CD4-positive, alpha-beta T cell (primary cell): ENCODE data around the gene RERE. TPM values are rescaled to one million over a fixed set of nuclear protein-coding genes. Genes with fewer than 3 reads are reported as not detected.

Source experiments
- ATAC-seq: fragments of 200-7000 bp; cut with Tn5 transposase; one replicate; pipeline ENCODE4 v1.10.0; 2022; ENCODE audit warnings: mild to moderate bottlenecking; ENCODE audit not compliant: poor library complexity
- CTCF ChIA-PET: fragments of 350-600 bp; sonication (Branson Sonifier 250); formaldehyde crosslinking; loops from one replicate; lab custom pipeline; 2021; ENCODE audit warnings: antibody characterized with exemption, inconsistent platforms; lab: Charles Lee
- POLR2A ChIA-PET: fragments of 350-600 bp; sonication (Branson Sonifier 250); formaldehyde crosslinking; loops from one replicate; lab custom pipeline; 2021; ENCODE audit warnings: antibody characterized with exemption, inconsistent platforms; lab: Charles Lee
- DNase-seq, 14 experiments: peaks; one replicate each; pipeline ENCODE4 v3.0.0-alpha.2; 2013 to 2020; ENCODE audit warnings: mixed read lengths in 2 of 14
- H3K27ac ChIP-seq, 2 donors: one replicate each; pipeline versions ENCODE4 v1.5.1 to v1.7.0; 2013; ENCODE audit warnings: low read length in 2 of 2, low read depth in 1 of 2, mild to moderate bottlenecking in 1 of 2
- H3K27me3 ChIP-seq, 2 experiments: 1 replicate in 1 of 2; 2 replicates in 1 of 2; pipeline versions ENCODE4 v1.6.1 to v1.7.0; 2013; ENCODE audit warnings: low read length in 2 of 2, control low read depth in 1 of 2, mild to moderate bottlenecking in 1 of 2, moderate library complexity in 1 of 2; ENCODE audit not compliant: insufficient read depth in 2 of 2, control insufficient read depth in 1 of 2
- H3K36me3 ChIP-seq: one replicate; pipeline ENCODE4 v1.6.1; 2013; ENCODE audit warnings: low read length, control low read depth; ENCODE audit not compliant: insufficient read depth
- H3K4me1 ChIP-seq: one replicate; pipeline ENCODE4 v1.6.1; 2013; ENCODE audit warnings: low read length, control low read depth; ENCODE audit not compliant: insufficient read depth
- H3K4me3 ChIP-seq: one replicate; pipeline ENCODE4 v1.5.1; 2013; ENCODE audit warnings: mild to moderate bottlenecking, low read length, moderate library complexity
- H3K9me3 ChIP-seq, 2 experiments: 1 replicate in 1 of 2; 2 replicates in 1 of 2; pipeline versions ENCODE4 v1.6.1 to v1.7.0; 2013; ENCODE audit warnings: low read length in 2 of 2, mild to moderate bottlenecking in 2 of 2, control low read depth in 1 of 2, moderate library complexity in 1 of 2; ENCODE audit not compliant: control insufficient read depth in 1 of 2, insufficient read depth in 1 of 2
- H3K27ac Mint-ChIP-seq: one replicate; pipeline ENCODE4 v1.8.0; 2020; ENCODE audit warnings: mixed read lengths
- H3K27me3 Mint-ChIP-seq: one replicate; pipeline ENCODE4 v1.8.0; 2021; ENCODE audit warnings: mixed read lengths
- H3K36me3 Mint-ChIP-seq: one replicate; pipeline ENCODE4 v1.8.0; 2021; ENCODE audit warnings: low read depth, mixed read lengths
- H3K4me1 Mint-ChIP-seq: one replicate; pipeline ENCODE4 v1.8.0; 2021; ENCODE audit warnings: low read depth, mixed read lengths
- H3K4me3 Mint-ChIP-seq: one replicate; pipeline ENCODE4 v1.8.0; 2020; ENCODE audit warnings: mild to moderate bottlenecking, mixed read lengths
- H3K9me3 Mint-ChIP-seq: one replicate; pipeline ENCODE4 v1.8.0; 2020; ENCODE audit warnings: mixed read lengths
- CTCF ChIP-seq: fragments of 200-600 bp; IDR thresholded peaks from one replicate; pipeline ENCODE4 v1.8.0; 2022; ENCODE audit warnings: antibody characterized with exemption, mild to moderate bottlenecking
- intact Hi-C, 2 experiments: fragments of 100-400 bp; cut with DNase I in 1 of 2; cut with micrococcal nuclease in 1 of 2; formaldehyde crosslinking; loops; one replicate each; pipeline versions ENCODE4 v1.15.1 to v1.9.0; 2023 to 2025; cut with DNase I, micrococcal nuclease
- total RNA-seq, 174 experiments: library from RNA in 2 of 174; stranded (reverse) in 2 of 174; gene quantifications; one replicate each; pipeline ENCODE4 v1.2.3 and lab custom pipeline; 2021 to 2026

The RERE gene
- total RNA-seq, 2 experiments from 2014 or later, result 78.4 to 84.0 TPM

- H3K27me3 ChIP-seq, result no peaks in the 10 kb centered on the region
- Mint-ChIP-seq H3K27me3 (no peaks in the 10 kb centered on the region), H3K27ac (no peak overlapping the region), H3K36me3 (peaks cover 42% of the 10 kb centered on the region), H3K9me3 (no peaks in the 10 kb centered on the region), H3K4me3 (no peak overlapping the region), H3K4me1 (peaks cover 21% of the 10 kb centered on the region)
- H3K4me1 ChIP-seq, result no peaks in the 10 kb centered on the region
- H3K9me3 ChIP-seq, result no peaks in the 10 kb centered on the region
- DNase-seq, result no peak
- no peak overlapping the region for H3K4me3 ChIP-seq
- no peak for TF ChIP-seq CTCF
- ChIA-PET POLR2A (no interaction called here), CTCF (no interaction called here)
- H3K36me3 ChIP-seq, result peaks cover 2% of the 10 kb centered on the region
- no peak overlapping the region for H3K27ac ChIP-seq
- no peak for ATAC-seq
- intact Hi-C loops, result no loop called here
These were observed 380.1 kb downstream of the RERE start for GRCh38 chr1:8437347-8437746.

GRCh38 chr1:8435569-8436071 is 381.8 kb downstream of the RERE start:
- no peak for TF ChIP-seq CTCF
- intact Hi-C loops, result no loop called here
- ChIA-PET POLR2A (no interaction called here), CTCF (no interaction called here)
- H3K4me1 ChIP-seq, result peaks cover 13% of the 10 kb centered on the region
- H3K36me3 Mint-ChIP-seq, result peaks cover 36% of the 10 kb centered on the region
- no peaks in the 10 kb centered on the region for H3K27me3 Mint-ChIP-seq
- no peaks in the 10 kb centered on the region for H3K9me3 Mint-ChIP-seq
- H3K27ac Mint-ChIP-seq, result no peak overlapping the region
- H3K4me1 Mint-ChIP-seq, result peaks cover 38% of the 10 kb centered on the region
- no peaks in the 10 kb centered on the region for H3K27me3 ChIP-seq
- H3K4me3 Mint-ChIP-seq, result no peak overlapping the region
- ATAC-seq (no peak), DNase-seq (no peak)
- H3K27ac ChIP-seq, result no peak overlapping the region
- H3K4me3 ChIP-seq, result no peak overlapping the region
- no peaks in the 10 kb centered on the region for H3K36me3 ChIP-seq
- no peaks in the 10 kb centered on the region for H3K9me3 ChIP-seq

DNA sequence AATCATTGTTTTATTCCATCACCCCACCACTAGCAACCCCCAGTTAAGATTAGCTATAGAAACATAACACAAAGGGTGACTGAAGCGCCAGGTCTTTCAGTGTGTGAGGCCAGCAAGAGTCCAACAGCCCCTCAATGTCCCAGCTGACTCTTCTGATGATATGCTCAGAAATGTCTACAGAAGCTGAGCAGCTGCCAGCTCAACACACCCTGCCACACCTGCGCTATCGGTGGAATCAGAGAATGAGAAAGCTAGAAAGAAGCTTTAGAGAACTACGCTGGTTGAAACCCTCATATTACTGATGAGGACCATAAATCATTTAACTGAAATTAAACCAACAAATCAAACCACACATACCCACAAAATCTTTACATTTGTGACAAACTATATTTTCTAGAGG is 383.3 kb downstream of the RERE start:
- Mint-ChIP-seq H3K27ac (no peak overlapping the region), H3K4me1 (peaks cover 44% of the 10 kb centered on the region), H3K27me3 (no peaks in the 10 kb centered on the region), H3K9me3 (no peaks in the 10 kb centered on the region), H3K36me3 (peaks cover 27% of the 10 kb centered on the region), H3K4me3 (no peak overlapping the region)
- CTCF ChIA-PET, result interaction anchor here (0.6 to 1.5 kb wide), 3 partner anchors 15 to 51 kb away, joined by 3 to 4 read pairs (median 3); no protein-coding TSS in a partner anchor
- Histone ChIP-seq H3K9me3 (no peaks in the 10 kb centered on the region), H3K36me3 (no peaks in the 10 kb centered on the region), H3K27ac (no peak overlapping the region), H3K27me3 (no peaks in the 10 kb centered on the region), H3K4me3 (no peak overlapping the region), H3K4me1 (peaks cover 29% of the 10 kb centered on the region)
- no peak for DNase-seq
- no peak for ATAC-seq
- no peak for TF ChIP-seq CTCF
- POLR2A ChIA-PET, result interaction anchor here (0.5 to 1.3 kb wide), 3 partner anchors 10 to 51 kb away, joined by 3 to 6 read pairs (median 3); no protein-coding TSS in a partner anchor
- intact Hi-C loops, result no loop called here
